Neutrophil (primary cell): Measurements from ENCODE around the gene GPR63.

Experiments used
- H3K27ac ChIP-seq: fragments of 200-600 bp; sonication (generic); 2 replicates; pipeline ENCODE4 v1.5.1; 2016; ENCODE audit warnings: mild to moderate bottlenecking, moderate library complexity
- H3K27me3 ChIP-seq: fragments of 200-600 bp; sonication (generic); 2 replicates; pipeline ENCODE4 v1.6.0; 2016; ENCODE audit warnings: mild to moderate bottlenecking
- H3K36me3 ChIP-seq: fragments of 200-600 bp; sonication (generic); 2 replicates; pipeline ENCODE4 v1.5.1; 2017
- H3K4me1 ChIP-seq, 2 experiments: fragments of 200-600 bp in 1 of 2; sonication (generic) in 1 of 2; 1 replicate in 1 of 2; 2 replicates in 1 of 2; pipeline versions ENCODE4 v1.5.1 to v1.6.1; 2013 to 2016; ENCODE audit warnings: low read depth in 1 of 2, low read length in 1 of 2, mild to moderate bottlenecking in 1 of 2, moderate library complexity in 1 of 2; ENCODE audit not compliant: control insufficient read depth in 1 of 2, insufficient read depth in 1 of 2
- H3K4me3 ChIP-seq, 2 experiments: fragments of 200-600 bp in 1 of 2; sonication (generic) in 1 of 2; 1 replicate in 1 of 2; 2 replicates in 1 of 2; pipeline ENCODE4 v1.5.1; 2013 to 2016; ENCODE audit warnings: low read depth in 1 of 2, low read length in 1 of 2, mild to moderate bottlenecking in 1 of 2, moderate library complexity in 1 of 2
- H3K9me3 ChIP-seq: fragments of 200-600 bp; sonication (generic); 2 replicates; pipeline ENCODE4 v1.5.1; 2016
- TF ChIP-seq, protein P1 (sequence below): fragments of 200-600 bp; sonication (generic); IDR thresholded peaks from 2 replicates; pipeline ENCODE4 v1.5.1; 2016; ENCODE audit warnings: antibody characterized with exemption

Gene GPR63

GRCh38 chr6:96816301-96816817 lies 20.9 kb downstream of the GPR63 start:
- no peaks in the 10 kb centered on the region for H3K9me3 ChIP-seq
- H3K4me3 ChIP-seq, result no peak overlapping the region
- no peak overlapping the region for H3K27ac ChIP-seq
- TF ChIP-seq, protein P1, sequence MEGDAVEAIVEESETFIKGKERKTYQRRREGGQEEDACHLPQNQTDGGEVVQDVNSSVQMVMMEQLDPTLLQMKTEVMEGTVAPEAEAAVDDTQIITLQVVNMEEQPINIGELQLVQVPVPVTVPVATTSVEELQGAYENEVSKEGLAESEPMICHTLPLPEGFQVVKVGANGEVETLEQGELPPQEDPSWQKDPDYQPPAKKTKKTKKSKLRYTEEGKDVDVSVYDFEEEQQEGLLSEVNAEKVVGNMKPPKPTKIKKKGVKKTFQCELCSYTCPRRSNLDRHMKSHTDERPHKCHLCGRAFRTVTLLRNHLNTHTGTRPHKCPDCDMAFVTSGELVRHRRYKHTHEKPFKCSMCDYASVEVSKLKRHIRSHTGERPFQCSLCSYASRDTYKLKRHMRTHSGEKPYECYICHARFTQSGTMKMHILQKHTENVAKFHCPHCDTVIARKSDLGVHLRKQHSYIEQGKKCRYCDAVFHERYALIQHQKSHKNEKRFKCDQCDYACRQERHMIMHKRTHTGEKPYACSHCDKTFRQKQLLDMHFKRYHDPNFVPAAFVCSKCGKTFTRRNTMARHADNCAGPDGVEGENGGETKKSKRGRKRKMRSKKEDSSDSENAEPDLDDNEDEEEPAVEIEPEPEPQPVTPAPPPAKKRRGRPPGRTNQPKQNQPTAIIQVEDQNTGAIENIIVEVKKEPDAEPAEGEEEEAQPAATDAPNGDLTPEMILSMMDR, result no peak
- H3K36me3 ChIP-seq, result no peaks in the 10 kb centered on the region
- no peaks in the 10 kb centered on the region for H3K4me1 ChIP-seq
- no peaks in the 10 kb centered on the region for H3K27me3 ChIP-seq

GRCh38 chr6:96814625-96815024 lies 22.7 kb downstream of the GPR63 start:
- no peaks in the 10 kb centered on the region for H3K27me3 ChIP-seq
- TF ChIP-seq, protein P1, result no peak
- H3K4me3 ChIP-seq, result no peak overlapping the region
- H3K27ac ChIP-seq, result no peak overlapping the region
- H3K36me3 ChIP-seq, result no peaks in the 10 kb centered on the region
- no peaks in the 10 kb centered on the region for H3K4me1 ChIP-seq
- no peaks in the 10 kb centered on the region for H3K9me3 ChIP-seq

DNA sequence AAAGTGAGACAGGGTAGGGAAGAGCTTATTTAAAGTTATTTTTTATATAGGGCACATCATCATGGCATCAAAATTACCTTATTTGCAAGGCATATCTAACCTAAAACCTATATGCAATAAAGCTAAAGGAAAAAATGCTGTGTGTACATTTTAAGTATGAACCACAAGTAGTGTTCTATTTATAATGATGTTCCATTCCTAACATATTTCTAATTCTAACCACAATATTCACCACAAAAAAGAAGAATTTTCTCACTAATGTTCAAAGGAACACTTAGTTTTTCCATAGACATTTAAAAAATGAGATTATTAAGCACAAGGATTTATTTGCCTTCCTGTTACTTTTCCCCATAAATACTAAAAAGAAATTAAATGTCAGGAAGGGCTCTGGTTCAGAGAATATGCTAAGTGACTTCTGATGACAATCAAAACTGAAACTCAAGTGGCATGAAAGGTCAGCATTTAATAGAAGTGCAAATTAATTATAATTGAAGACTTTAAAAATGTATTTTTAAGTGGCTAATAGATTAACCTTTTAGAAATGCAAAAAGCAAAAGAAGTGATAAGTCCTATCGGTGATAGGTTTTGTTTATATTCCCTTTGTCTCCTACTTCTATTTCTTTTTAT lies 25.1 kb downstream of the GPR63 start:
- H3K36me3 ChIP-seq, result no peaks in the 10 kb centered on the region
- TF ChIP-seq, protein P1, result no peak
- H3K27me3 ChIP-seq, result no peaks in the 10 kb centered on the region
- no peaks in the 10 kb centered on the region for H3K4me1 ChIP-seq
- H3K27ac ChIP-seq, result no peak overlapping the region
- no peak overlapping the region for H3K4me3 ChIP-seq
- H3K9me3 ChIP-seq, result no peaks in the 10 kb centered on the region

DNA sequence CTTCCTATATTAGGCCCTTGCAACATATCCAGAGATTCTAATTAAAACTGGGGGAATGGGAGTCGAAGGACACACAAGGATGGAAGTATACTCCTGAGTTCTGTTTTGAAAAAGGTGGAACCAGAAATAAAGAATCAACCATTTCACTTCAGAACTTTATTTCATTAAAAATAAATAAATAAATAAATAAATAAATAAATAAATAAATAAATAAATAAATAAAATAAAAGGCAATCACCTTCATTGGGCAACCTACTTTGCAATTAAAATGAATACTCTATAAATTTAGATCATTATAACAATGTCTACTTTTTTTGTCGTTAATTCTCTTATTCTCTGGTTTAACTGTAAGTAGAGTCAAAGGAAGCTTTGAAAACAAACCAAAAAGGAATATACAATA lies 25.6 kb downstream of the GPR63 start:
- Histone ChIP-seq H3K27me3 (no peaks in the 10 kb centered on the region), H3K27ac (no peak overlapping the region), H3K9me3 (no peaks in the 10 kb centered on the region), H3K4me3 (no peak overlapping the region), H3K4me1 (no peaks in the 10 kb centered on the region), H3K36me3 (no peaks in the 10 kb centered on the region)
- TF ChIP-seq, protein P1, result no peak

DNA sequence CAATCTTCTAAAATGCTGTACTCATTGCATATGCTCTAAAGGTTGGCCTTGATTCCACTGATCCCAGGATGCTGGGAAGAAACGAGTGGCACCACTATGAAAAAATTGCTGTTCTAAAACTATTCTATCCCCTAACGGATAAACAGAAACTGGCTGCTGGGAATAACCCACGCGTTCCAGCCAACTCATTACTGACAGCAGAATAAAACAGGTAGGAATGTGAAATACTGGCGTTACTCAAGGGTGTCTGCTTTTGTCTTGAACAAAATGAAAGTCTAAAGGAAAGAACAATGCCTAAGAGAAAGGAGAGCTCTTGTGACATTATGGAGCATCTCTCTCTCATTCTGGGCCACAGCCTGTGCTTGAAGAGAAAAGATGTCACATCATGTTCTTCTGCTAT lies 26.1 kb downstream of the GPR63 start:
- Histone ChIP-seq H3K4me1 (no peaks in the 10 kb centered on the region), H3K9me3 (no peaks in the 10 kb centered on the region), H3K4me3 (no peak overlapping the region), H3K27me3 (no peaks in the 10 kb centered on the region), H3K27ac (no peak overlapping the region), H3K36me3 (no peaks in the 10 kb centered on the region)
- TF ChIP-seq, protein P1, result no peak
